HG02884 (cell line): ENCODE results near the gene CNPPD1.
A peak's percentile ranks its signal among the peaks of the same experiment; 100 is the strongest.

Source experiments
- ATAC-seq: cut with Tn5 transposase; IDR thresholded peaks from one replicate; pipeline ENCODE4 v1.9.1; 2021; ENCODE audit warnings: mild to moderate bottlenecking, moderate library complexity; ENCODE audit not compliant: unreplicated experiment

The CNPPD1 gene

DNA sequence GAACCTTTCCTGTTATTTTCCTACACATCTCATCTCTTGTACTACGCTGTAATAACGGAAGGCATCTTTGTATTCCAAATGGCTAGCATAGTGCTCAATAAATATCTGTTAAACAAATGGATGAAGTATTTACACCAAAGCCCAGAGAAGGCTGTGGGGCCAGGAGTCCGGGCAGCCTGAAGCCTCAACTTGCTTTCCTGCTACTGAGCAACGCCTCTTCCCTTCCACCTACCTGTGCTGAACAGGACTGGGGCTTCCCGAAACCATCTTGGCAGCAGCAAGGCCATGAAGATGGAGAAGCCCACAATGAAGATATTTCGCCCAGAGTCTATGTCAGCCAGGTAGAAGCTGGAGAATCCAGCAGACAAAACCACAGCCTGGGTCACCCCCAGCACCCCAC is 13.6 kb downstream of the CNPPD1 start:
- ATAC-seq, result no peak

DNA sequence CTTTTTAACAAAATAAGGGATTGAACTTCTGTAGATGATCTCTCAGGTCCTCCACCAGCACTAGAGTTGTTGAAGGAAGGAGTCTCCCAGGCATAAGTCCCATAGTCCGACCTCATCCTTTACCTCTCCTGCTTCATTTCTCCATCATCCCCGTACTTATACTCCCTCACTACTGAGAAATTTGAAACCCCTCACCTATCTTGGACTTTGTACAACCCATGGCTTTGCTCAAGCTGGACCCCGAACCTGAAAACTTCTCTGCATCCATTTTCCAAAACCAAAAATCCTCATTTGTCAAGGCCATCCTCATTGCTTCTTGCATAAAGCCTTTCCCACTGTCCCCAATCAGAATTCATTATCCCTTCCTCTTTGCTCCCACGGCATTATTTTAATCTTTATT is 15.6 kb downstream of the CNPPD1 start:
- ATAC-seq, result no peak

- peak; percentile 80 for ATAC-seq
These were observed 16.3 kb downstream of the CNPPD1 start, which contains the start of gene NHEJ1 for GRCh38 chr2:219160186-219161017. TSS of gene NHEJ1 (minus strand) at chr2:219160815. CDS start at chr2:219158362, 2,453 bp downstream.

DNA sequence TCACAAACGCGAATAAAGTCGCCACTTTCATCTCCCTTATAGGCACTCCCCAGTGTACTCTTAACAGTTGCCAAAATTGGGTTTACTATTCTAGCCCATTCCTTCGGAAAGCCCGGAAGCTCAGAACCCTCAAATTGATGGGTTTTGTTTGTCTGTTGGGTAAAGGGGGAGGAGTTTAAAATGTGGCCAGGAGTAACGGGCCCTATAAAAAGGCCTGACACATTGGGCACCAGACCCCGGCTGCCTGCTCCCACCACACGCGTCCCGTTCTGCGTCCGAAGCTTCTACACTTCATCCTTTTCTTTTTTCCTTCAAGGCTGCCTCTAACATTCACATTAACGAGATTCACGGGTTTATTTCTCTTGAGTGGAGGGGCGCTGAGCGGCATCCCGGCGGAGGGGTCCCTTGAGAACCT is 16.9 kb downstream of the CNPPD1 start:
- ATAC-seq, result no peak

- ATAC-seq, result no peak
These were observed 18.1 kb downstream of the CNPPD1 start for GRCh38 chr2:219158586-219158985.

DNA sequence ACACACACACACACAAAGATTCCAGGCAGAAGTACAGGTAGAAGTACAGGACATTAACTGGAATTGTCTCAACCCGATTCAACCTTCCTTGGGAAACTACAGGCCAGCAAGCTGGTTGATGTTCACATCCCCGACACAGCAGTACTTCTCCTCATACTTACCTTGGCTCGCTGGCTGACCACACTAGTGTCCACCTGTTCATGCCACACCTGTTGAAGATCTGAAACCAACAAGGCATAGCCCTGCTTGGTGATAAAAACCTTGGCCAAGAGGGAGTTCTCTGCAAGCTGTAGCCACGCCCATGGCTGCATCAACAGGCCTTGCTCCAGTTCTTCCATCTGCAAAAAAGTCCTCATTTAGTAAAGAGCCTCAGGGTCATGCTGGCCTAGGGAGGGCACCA is 18.7 kb downstream of the CNPPD1 start:
- no peak for ATAC-seq

GRCh38 chr2:219157396-219157795 is 19.3 kb downstream of the CNPPD1 start:
- ATAC-seq, result no peak

DNA sequence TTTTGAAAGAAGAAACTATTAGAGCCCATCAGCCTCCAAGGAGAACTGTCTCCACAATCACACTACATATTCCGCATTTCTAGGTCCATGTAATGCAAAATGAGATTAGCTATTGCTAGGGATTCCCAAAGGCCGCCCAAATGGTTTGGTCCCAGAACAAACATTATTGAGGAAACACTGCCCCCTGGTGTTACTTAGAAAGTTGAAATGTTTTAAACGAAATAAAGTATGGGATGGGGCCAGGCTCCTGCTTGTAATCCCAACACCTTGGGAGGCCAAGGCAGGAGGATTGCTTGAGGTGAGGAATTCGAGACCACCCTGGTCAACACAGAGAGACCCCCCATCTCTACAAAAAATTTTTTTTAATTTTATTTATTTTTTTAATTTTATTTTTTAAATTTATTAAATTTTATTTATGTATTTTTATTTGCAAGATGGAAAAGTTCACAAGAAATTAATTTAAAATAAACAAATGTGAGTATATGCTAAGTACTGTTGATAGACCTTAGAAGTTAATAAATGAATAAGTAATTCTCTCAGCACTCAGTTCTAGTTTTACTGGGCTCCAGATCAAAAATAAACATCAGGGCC is 21.6 kb downstream of the CNPPD1 start:
- no peak for ATAC-seq

GRCh38 chr2:219149667-219150066 is 27.1 kb downstream of the CNPPD1 start:
- no peak for ATAC-seq

DNA sequence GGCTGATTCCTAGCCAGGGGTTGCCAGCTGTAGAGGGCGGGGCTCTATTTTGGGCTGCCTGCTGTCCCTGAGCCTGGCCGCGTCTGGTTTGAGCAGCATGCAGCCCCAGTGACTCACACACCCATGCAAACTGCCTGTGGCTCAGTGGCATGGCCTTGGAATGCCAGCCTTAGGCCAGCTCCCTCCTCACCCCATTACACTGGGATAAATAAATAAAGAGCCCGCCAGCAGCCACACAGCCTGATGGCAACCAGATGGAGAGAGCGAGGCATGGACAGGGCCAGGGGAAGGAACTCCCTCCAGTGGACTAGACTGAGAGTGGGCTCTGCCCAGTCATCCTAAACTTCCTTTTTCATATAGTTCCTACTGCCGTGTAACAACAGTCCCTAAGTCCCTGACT is 34.4 kb downstream of the CNPPD1 start:
- ATAC-seq, result no peak

GRCh38 chr2:219140722-219141121 is 36.0 kb downstream of the CNPPD1 start:
- no peak for ATAC-seq

- ATAC-seq, result no peak
These were observed 42.7 kb downstream of the CNPPD1 start for GRCh38 chr2:219133976-219134375.

DNA sequence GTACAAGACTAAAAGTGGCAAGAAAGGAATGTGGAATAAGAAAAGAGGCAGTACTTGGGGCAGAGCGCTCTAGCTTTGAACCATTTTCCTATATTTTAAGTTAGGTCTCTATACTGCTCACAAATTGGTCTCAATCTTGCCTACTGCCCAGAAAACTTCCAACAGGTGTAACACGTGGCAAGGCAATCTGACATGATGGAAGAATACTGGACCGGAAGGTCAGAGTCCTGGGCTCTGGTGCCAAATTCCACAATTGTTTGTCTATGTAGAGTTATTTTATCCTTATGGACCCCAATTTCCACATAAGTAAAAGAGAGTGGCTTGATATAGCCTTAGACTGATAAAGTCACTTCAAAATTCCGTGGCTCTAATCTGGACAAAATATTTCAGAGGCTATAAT is 45.0 kb downstream of the CNPPD1 start:
- no peak for ATAC-seq

GRCh38 chr2:219131327-219131726 is 45.4 kb downstream of the CNPPD1 start:
- no peak for ATAC-seq

GRCh38 chr2:219129589-219129988 is 47.1 kb downstream of the CNPPD1 start:
- no peak for ATAC-seq

- no peak for ATAC-seq
These were observed 48.3 kb downstream of the CNPPD1 start for GRCh38 chr2:219128396-219128795.

- ATAC-seq, result no peak
These were observed 49.6 kb downstream of the CNPPD1 start for GRCh38 chr2:219127037-219127635.

GRCh38 chr2:219126555-219126954 is 50.2 kb downstream of the CNPPD1 start:
- no peak for ATAC-seq

GRCh38 chr2:219125886-219126270 is 50.8 kb downstream of the CNPPD1 start:
- no peak for ATAC-seq

DNA sequence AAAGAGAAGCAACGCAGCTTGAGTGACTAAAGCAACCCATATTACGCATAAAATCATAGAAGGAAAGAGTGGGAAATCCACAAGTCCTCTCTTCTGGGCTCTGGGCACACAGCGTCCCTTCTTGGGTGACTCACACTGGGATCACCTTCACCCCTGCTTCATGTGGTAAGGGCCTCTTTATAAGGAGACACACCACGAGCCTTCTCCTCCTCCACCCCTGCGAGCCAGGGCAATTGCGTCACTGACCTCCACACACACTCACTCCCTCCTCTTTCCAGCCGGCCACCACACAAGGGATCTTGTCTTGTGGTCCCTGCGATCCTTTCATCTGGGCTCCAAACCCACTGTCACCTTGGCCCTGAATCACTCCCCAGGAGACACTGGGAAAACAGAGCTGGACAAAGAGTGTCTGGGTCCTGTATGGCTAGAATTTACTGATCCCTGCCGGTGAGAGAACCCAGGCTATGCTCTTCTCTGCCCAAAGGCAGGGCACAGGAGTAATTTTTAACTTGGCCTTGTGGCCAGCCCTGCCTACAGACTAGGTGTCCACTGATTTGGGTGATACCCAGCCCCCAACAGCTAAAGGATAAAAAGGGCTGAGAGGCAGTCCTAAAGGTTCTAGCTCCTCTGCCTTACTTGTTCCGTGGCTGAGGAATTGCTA is 51.4 kb downstream of the CNPPD1 start:
- no peak for ATAC-seq

DNA sequence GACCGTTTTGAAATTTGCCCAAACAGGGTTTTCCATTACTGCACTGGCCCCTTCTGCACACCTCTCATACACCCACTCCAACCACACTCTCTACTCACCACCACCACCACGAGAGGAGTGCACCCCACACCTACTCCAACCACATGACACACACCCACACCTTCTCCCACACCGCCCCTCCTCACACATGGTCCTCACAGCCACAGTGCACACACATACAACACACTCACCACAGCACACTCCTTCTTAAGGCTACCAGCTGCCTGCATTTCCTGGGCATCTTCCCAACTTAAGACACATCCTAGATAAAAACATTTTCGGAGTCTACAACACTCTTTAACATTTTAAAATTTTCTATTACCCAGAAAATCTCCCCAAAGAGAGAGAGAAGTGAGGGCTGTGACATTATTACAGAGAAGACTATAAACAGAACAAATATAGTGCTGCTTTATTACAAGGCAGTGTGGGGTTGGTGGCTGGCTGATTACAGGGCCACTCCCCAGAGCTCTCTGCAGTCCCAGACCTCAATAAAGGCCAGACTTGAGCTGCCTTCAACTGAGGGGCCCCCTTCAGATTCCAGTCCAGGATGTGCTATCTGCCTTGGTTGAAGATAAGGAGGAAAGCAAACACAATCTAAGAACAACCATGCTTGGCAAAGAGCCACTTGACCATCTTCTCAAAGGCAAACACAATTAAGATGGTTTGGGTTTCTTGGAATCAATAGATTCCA is 52.2 kb downstream of the CNPPD1 start:
- ATAC-seq, result no peak
